ENCODE results near the gene ZNF217.

- TF ChIP-seq, protein P1, sequence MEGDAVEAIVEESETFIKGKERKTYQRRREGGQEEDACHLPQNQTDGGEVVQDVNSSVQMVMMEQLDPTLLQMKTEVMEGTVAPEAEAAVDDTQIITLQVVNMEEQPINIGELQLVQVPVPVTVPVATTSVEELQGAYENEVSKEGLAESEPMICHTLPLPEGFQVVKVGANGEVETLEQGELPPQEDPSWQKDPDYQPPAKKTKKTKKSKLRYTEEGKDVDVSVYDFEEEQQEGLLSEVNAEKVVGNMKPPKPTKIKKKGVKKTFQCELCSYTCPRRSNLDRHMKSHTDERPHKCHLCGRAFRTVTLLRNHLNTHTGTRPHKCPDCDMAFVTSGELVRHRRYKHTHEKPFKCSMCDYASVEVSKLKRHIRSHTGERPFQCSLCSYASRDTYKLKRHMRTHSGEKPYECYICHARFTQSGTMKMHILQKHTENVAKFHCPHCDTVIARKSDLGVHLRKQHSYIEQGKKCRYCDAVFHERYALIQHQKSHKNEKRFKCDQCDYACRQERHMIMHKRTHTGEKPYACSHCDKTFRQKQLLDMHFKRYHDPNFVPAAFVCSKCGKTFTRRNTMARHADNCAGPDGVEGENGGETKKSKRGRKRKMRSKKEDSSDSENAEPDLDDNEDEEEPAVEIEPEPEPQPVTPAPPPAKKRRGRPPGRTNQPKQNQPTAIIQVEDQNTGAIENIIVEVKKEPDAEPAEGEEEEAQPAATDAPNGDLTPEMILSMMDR (conservative IDR thresholded peaks at IDR 0.05; ENCODE audit: low read depth, low read length) = no peak
- TF ChIP-seq EZH2 (IDR thresholded peaks at IDR 0.05; ENCODE audit: borderline replicate concordance, low read depth, low read length, poor library complexity, severe bottlenecking) = no peak
These were observed 34.4 kb upstream of the ZNF217 start for GRCh38 chr20:53628076-53628475.

All from A673 (cell line).